Activated CD4-positive, alpha-beta T cell treated with anti-CD3 and anti-CD28 coated beads, Interleukin-2, amount 10 ng/mL, durations not matched to agents 24 days and 14 days (primary cell): ENCODE data around the gene TAOK1. TPM values are rescaled to one million over a fixed set of nuclear protein-coding genes. Genes with fewer than 3 reads are reported as not detected.
"Not testable (repeated sequence)": the region's sequence is repeated elsewhere in the genome, so short reads cannot be mapped to it uniquely, and the experiment has no call there.

Experiments used
- DNase-seq: peaks from one replicate; pipeline ENCODE4 v3.0.0; 2022
- H3K27ac Mint-ChIP-seq: one replicate; pipeline ENCODE4 v1.8.0; 2022; ENCODE audit warnings: mild to moderate bottlenecking, mixed read lengths
- H3K27me3 Mint-ChIP-seq: one replicate; pipeline ENCODE4 v1.8.0; 2022; ENCODE audit warnings: mixed read lengths
- H3K36me3 Mint-ChIP-seq: one replicate; pipeline ENCODE4 v1.8.0; 2022; ENCODE audit warnings: low read depth, mild to moderate bottlenecking, mixed read lengths
- H3K4me1 Mint-ChIP-seq: one replicate; pipeline ENCODE4 v1.8.0; 2021; ENCODE audit warnings: mixed read lengths
- H3K4me3 Mint-ChIP-seq: one replicate; pipeline ENCODE4 v1.8.0; 2022; ENCODE audit warnings: mild to moderate bottlenecking, moderate library complexity, mixed read lengths
- H3K9me3 Mint-ChIP-seq: one replicate; pipeline ENCODE4 v1.8.0; 2021; ENCODE audit warnings: mixed read lengths
- intact Hi-C: fragments of 100-400 bp; cut with micrococcal nuclease; formaldehyde crosslinking; loops from one replicate; pipeline ENCODE4 v1.15.1; 2023
- total RNA-seq: library from RNA; stranded (reverse); gene quantifications from 2 replicates; pipeline ENCODE4 v1.2.3, GENCODE V29; 2022

The TAOK1 gene
- total RNA-seq, 1 donor from 2014 or later: 43.2 TPM

GRCh38 chr17:29442451-29442850, 52.3 kb downstream of the TAOK1 start:
- Mint-ChIP-seq H3K9me3 (no peaks in the 10 kb centered on the region), H3K36me3 (peaks cover 13% of the 10 kb centered on the region), H3K4me3 (no peak overlapping the region), H3K27ac (no peak overlapping the region), H3K27me3 (no peaks in the 10 kb centered on the region), H3K4me1 (peaks cover 21% of the 10 kb centered on the region)
- intact Hi-C loops: no loop called here
- DNase-seq: no peak

- intact Hi-C loops: no loop called here
- no peak overlapping the region for H3K27ac Mint-ChIP-seq
- H3K36me3 Mint-ChIP-seq: peaks cover 13% of the 10 kb centered on the region
Measured at GRCh38 chr17:29443041-29443739, 53.0 kb downstream of the TAOK1 start.

GRCh38 chr17:29444589-29444988, 54.4 kb downstream of the TAOK1 start:
- no peak for DNase-seq
- intact Hi-C loops: no loop called here

More at GRCh38 chr17:29443041-29443739, 53.0 kb downstream of the TAOK1 start:
- DNase-seq: no peak
- no peak overlapping the region for H3K4me3 Mint-ChIP-seq
- H3K4me1 Mint-ChIP-seq: peaks cover 25% of the 10 kb centered on the region
- H3K27me3 Mint-ChIP-seq: no peaks in the 10 kb centered on the region
- no peaks in the 10 kb centered on the region for H3K9me3 Mint-ChIP-seq

GRCh38 chr17:29445844-29446243, 55.7 kb downstream of the TAOK1 start:
- intact Hi-C loops: no loop called here
- peak overlapping the region; percentile 62 for H3K27ac Mint-ChIP-seq

More at GRCh38 chr17:29444589-29444988, 54.4 kb downstream of the TAOK1 start:
- H3K27ac Mint-ChIP-seq: no peak overlapping the region
- peaks cover 11% of the 10 kb centered on the region for H3K36me3 Mint-ChIP-seq
- H3K9me3 Mint-ChIP-seq: no peaks in the 10 kb centered on the region
- H3K27me3 Mint-ChIP-seq: no peaks in the 10 kb centered on the region
- peaks cover 25% of the 10 kb centered on the region for H3K4me1 Mint-ChIP-seq
- no peak overlapping the region for H3K4me3 Mint-ChIP-seq

GRCh38 chr17:29449865-29450671, 59.9 kb downstream of the TAOK1 start:
- H3K27ac Mint-ChIP-seq: no peak overlapping the region
- H3K9me3 Mint-ChIP-seq: no peaks in the 10 kb centered on the region
- H3K27me3 Mint-ChIP-seq: no peaks in the 10 kb centered on the region
- H3K4me3 Mint-ChIP-seq: no peak overlapping the region
- H3K4me1 Mint-ChIP-seq: peaks cover 17% of the 10 kb centered on the region
- DNase-seq: no peak
- H3K36me3 Mint-ChIP-seq: peaks cover 38% of the 10 kb centered on the region
- intact Hi-C loops: no loop called here

More at GRCh38 chr17:29445844-29446243, 55.7 kb downstream of the TAOK1 start:
- Mint-ChIP-seq H3K4me3 (no peak overlapping the region), H3K9me3 (no peaks in the 10 kb centered on the region), H3K36me3 (peaks cover 9% of the 10 kb centered on the region), H3K4me1 (peaks cover 27% of the 10 kb centered on the region), H3K27me3 (no peaks in the 10 kb centered on the region)
- no peak for DNase-seq

GRCh38 chr17:29451121-29451742, 61.1 kb downstream of the TAOK1 start:
- H3K4me3 Mint-ChIP-seq: no peak overlapping the region
- H3K4me1 Mint-ChIP-seq: peaks cover 9% of the 10 kb centered on the region
- intact Hi-C loops: no loop called here
- no peaks in the 10 kb centered on the region for H3K9me3 Mint-ChIP-seq
- no peak for DNase-seq
- peaks cover 43% of the 10 kb centered on the region for H3K36me3 Mint-ChIP-seq
- H3K27ac Mint-ChIP-seq: no peak overlapping the region
- no peaks in the 10 kb centered on the region for H3K27me3 Mint-ChIP-seq

- DNase-seq: no peak
- intact Hi-C loops: no loop called here
- Mint-ChIP-seq H3K4me3 (no peak overlapping the region), H3K27ac (no peak overlapping the region), H3K9me3 (no peaks in the 10 kb centered on the region), H3K4me1 (peaks cover 3% of the 10 kb centered on the region), H3K27me3 (no peaks in the 10 kb centered on the region), H3K36me3 (peaks cover 35% of the 10 kb centered on the region)
Measured at GRCh38 chr17:29458066-29458465, 67.9 kb downstream of the TAOK1 start.

GRCh38 chr17:29461483-29462206, 71.5 kb downstream of the TAOK1 start:
- H3K27ac Mint-ChIP-seq: no peak overlapping the region
- H3K36me3 Mint-ChIP-seq: peaks cover 33% of the 10 kb centered on the region
- peaks cover 1% of the 10 kb centered on the region for H3K4me1 Mint-ChIP-seq
- H3K27me3 Mint-ChIP-seq: no peaks in the 10 kb centered on the region
- intact Hi-C loops: no loop called here
- no peak overlapping the region for H3K4me3 Mint-ChIP-seq
- no peak for DNase-seq
- H3K9me3 Mint-ChIP-seq: no peaks in the 10 kb centered on the region

GRCh38 chr17:29469276-29469675, 79.1 kb downstream of the TAOK1 start:
- no peaks in the 10 kb centered on the region for H3K9me3 Mint-ChIP-seq
- no peak overlapping the region for H3K27ac Mint-ChIP-seq
- intact Hi-C loops: no loop called here
- H3K4me1 Mint-ChIP-seq: no peaks in the 10 kb centered on the region
- H3K36me3 Mint-ChIP-seq: peaks cover 39% of the 10 kb centered on the region
- no peak overlapping the region for H3K4me3 Mint-ChIP-seq
- no peaks in the 10 kb centered on the region for H3K27me3 Mint-ChIP-seq
- no peak for DNase-seq

- H3K36me3 Mint-ChIP-seq: peaks cover 33% of the 10 kb centered on the region
- intact Hi-C loops, H3K27ac Mint-ChIP-seq, DNase-seq, H3K27me3 Mint-ChIP-seq, H3K4me1 Mint-ChIP-seq, H3K9me3 Mint-ChIP-seq, H3K4me3 Mint-ChIP-seq: not testable (repeated sequence)
Measured at GRCh38 chr17:29473437-29473836, 83.3 kb downstream of the TAOK1 start.

- H3K9me3 Mint-ChIP-seq: no peaks in the 10 kb centered on the region
- H3K4me3 Mint-ChIP-seq: no peak overlapping the region
- intact Hi-C loops: no loop called here
- H3K27ac Mint-ChIP-seq: no peak overlapping the region
- no peaks in the 10 kb centered on the region for H3K27me3 Mint-ChIP-seq
- DNase-seq: no peak
- peaks cover 36% of the 10 kb centered on the region for H3K36me3 Mint-ChIP-seq
- H3K4me1 Mint-ChIP-seq: no peaks in the 10 kb centered on the region
Measured at GRCh38 chr17:29474297-29474696, 84.1 kb downstream of the TAOK1 start.

- intact Hi-C loops: no loop called here
- Mint-ChIP-seq H3K9me3 (no peaks in the 10 kb centered on the region), H3K4me1 (no peaks in the 10 kb centered on the region), H3K27ac (no peak overlapping the region), H3K4me3 (no peak overlapping the region), H3K27me3 (no peaks in the 10 kb centered on the region), H3K36me3 (peaks cover 33% of the 10 kb centered on the region)
- no peak for DNase-seq
Measured at GRCh38 chr17:29475891-29476290, 85.7 kb downstream of the TAOK1 start.

GRCh38 chr17:29480249-29480928, 90.2 kb downstream of the TAOK1 start:
- H3K27me3 Mint-ChIP-seq, H3K27ac Mint-ChIP-seq, intact Hi-C loops, H3K9me3 Mint-ChIP-seq, H3K4me3 Mint-ChIP-seq, DNase-seq, H3K4me1 Mint-ChIP-seq: not testable (repeated sequence)
- H3K36me3 Mint-ChIP-seq: peaks cover 23% of the 10 kb centered on the region
